NCI-H2196 treated with DMSO at 0.1 percent for 48 hours (cell line): ENCODE data around the gene TBC1D1.

Experiments used
- DNase-seq: peaks from one replicate; lab custom pipeline; 2025; ENCODE audit not compliant: unreplicated experiment; lab: John Stamatoyannopoulos, UW

TBC1D1 gene

GRCh38 chr4:38141808-38142500 lies 251.1 kb downstream of the TBC1D1 start:
- DNase-seq, result no peak

DNA sequence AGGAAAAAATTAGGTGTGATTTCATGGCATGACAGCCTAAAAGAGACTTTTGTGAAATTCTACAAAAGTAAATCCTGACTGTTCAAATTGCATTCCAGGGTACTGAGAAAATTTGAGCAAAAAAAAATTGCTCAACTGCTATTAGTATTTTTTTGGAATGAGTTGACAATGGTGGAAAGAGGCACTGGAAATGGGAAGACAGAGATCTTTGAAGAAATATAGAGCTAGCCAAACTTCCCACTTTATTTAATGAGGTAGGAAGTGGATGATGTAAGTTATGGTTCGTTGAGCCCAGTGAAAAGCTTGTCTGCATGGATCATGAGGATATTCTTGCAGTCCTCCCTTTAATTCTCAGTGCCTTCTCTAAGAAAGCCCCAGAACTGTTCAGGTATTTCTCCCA lies 253.1 kb downstream of the TBC1D1 start:
- no peak for DNase-seq

GRCh38 chr4:38145033-38145678 lies 254.3 kb downstream of the TBC1D1 start:
- DNase-seq, result no peak

DNA sequence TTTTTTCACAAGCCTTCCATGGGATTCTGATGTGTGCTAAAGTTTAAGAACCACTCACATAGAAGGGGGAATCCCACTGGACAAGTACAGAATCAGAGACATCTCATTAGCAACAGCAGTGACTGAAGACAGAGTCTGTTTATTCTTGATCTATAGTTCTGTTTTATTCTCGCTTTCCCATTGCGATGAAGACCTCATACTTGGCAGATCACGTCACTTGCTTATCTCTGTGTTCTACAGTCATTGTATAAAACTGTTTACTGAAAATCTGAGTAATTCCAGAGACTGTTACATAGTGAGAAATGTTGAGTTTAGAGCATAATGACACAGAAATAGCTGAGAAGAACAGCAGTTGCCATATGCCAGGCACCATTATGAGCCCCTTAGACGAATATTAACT lies 254.9 kb downstream of the TBC1D1 start:
- DNase-seq, result no peak

DNA sequence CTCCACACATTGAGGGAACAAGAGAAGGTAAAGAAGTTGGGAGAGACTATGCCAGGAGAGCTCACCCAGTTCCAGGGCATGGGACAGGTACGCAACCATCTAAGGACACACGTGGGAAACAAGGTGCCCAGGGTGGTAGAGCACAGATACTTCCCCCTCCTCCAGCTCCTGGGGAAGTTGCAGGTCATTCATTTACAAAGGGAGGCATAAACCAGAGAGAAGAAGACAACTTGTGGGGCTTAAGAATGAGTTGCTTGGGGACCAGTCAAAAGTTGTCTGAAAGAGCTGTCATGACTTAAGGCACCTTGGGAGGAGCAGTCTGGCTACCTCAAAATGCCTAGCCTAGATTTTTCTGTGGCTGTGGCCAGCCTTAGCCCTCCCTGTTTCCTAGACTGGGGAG lies 255.5 kb downstream of the TBC1D1 start:
- no peak for DNase-seq

GRCh38 chr4:38149472-38149996 lies 258.6 kb downstream of the TBC1D1 start:
- DNase-seq, result no peak

DNA sequence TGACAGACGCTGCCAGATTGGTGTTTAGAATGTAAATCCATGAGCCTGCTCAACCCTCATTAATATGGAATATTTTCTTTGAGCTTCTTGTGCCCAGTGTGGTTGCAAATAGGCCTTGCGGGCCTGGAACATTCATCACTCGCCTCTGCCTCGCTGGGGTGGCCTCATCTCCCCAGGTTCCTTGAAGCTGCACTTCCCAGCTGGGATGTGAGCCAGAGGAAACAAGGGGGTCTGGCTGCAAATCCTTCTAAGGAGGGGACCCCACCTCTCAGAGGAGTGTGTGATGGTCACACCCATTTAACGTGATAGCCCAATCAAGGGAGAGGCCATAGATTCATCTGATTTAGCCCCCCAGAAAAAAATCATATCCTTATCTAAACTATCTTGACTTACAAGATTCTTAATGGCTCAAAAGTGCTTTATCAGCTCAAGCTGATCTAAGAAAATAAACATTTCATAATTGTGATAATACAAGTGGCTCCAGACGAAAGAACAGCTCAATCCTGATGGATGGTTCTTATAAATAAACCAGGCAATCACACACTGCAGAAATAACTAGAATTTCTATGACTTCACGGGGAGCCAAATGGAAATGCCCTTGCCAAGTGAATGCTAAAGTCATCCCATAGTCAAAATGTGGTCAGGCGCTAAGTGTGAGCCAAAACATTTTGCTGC lies 259.2 kb downstream of the TBC1D1 start:
- no peak for DNase-seq

DNA sequence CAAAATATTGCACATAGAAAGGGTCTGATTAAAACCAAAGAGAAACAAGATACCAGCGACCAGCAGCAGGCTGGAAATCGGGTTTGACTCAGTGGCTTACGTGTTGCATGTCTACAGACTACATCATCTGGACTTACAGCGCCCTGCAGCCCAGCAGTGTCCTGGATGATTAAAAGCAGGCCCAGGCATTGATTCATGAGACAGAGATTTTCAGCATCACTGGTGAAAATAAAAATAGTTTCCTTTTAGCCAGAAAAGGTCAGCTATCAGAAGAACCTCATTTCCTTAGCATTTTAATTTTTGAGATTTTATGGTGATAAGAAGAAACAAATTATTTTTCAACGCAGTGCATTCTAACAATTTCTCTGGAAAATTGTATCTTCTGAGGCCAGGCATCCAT lies 259.9 kb downstream of the TBC1D1 start:
- DNase-seq, result no peak

DNA sequence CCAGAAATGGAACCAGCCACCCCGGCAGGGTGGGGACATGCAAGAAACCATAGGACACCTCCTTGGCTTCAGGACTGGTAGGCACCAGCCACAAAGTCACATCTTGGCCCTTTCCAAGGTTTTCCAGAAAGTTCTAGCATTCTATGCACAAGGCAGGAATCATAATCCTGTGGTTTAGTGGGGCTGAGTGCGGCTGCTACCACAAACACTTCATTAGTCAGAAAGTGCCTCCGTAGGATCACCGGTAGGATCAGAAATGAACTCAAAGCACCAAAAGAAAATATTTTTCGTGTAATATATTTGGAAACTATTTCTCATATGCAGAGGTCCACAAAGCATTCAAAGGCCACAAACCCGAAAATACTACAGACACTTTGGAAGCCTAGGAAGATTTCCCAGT lies 261.0 kb downstream of the TBC1D1 start:
- DNase-seq, result no peak

GRCh38 chr4:38152305-38152704 lies 261.4 kb downstream of the TBC1D1 start:
- no peak for DNase-seq

GRCh38 chr4:38152721-38153386 lies 262.0 kb downstream of the TBC1D1 start:
- DNase-seq, result no peak

- no peak for DNase-seq
Measured at GRCh38 chr4:38153387-38153760, 262.5 kb downstream of the TBC1D1 start.

DNA sequence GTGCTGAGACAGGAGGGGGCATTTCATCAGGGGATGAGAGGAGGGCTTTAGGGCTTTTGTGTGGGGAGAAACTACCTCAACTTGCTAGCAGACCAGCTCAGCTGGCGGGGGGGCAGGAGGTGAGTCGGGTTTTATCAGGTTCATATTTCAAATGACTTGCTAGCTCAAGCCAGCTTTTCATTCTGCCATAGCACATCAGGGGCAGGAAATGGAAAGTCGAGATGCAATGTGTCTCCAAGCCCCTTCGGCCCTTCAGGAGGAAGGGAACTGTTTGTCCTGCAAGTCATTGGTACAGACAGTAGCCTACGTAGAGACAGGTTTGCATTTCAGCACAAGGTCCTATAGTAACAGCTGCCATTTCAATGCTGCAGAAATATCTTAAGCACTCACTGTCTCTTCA lies 263.4 kb downstream of the TBC1D1 start:
- DNase-seq, result no peak

GRCh38 chr4:38154681-38155588 lies 264.1 kb downstream of the TBC1D1 start:
- DNase-seq, result no peak

- no peak for DNase-seq
Measured at GRCh38 chr4:38155589-38156294, 264.9 kb downstream of the TBC1D1 start.

GRCh38 chr4:38157592-38157991 lies 266.7 kb downstream of the TBC1D1 start:
- no peak for DNase-seq

- DNase-seq, result peak; percentile 82
Measured at GRCh38 chr4:38160487-38161207, 269.8 kb downstream of the TBC1D1 start.

- DNase-seq, result no peak
Measured at GRCh38 chr4:38161208-38162113, 270.6 kb downstream of the TBC1D1 start.
